Hepatocyte (in vitro differentiated cells): ENCODE results near the gene POU6F2.

Experiments used
- CTCF ChIP-seq: fragments of 200-600 bp; sonication (generic); IDR thresholded peaks from 2 replicates; pipeline ENCODE4 v1.5.1; 2016; ENCODE audit warnings: antibody characterized with exemption, mild to moderate bottlenecking; ENCODE audit not compliant: poor library complexity
- EZH2 ChIP-seq: fragments of 200-600 bp; sonication (generic); IDR thresholded peaks from 2 replicates; pipeline ENCODE4 v1.6.1; 2016; ENCODE audit warnings: antibody characterized with exemption, mild to moderate bottlenecking, borderline replicate concordance
- EZH2phosphoT487 ChIP-seq: fragments of 200-600 bp; sonication (generic); IDR thresholded peaks from one replicate; pipeline ENCODE4 v1.6.1; 2018; ENCODE audit warnings: antibody characterized with exemption, mild to moderate bottlenecking, low read depth, moderate library complexity; ENCODE audit not compliant: unreplicated experiment, severe bottlenecking

DNA sequence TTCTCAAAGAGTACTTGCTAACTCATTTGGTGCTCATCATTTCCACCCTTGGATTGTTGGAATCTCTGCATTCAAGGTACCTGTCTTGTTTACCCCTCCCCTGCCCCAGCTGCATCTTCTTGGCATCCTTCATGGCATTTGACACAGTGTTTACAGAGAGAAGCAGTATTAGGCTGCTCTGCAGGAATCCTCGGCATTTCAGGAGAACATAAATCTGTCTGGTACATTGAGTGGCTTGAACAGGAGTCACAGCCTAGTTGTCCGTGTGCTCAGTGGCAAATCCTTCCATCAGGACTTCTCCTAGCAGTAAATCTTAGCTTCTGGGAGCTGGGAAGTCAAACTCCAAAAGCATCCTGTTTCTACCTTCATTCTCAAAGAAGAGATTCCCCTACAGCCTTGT, 451.7 kb downstream of the POU6F2 start:
- TF ChIP-seq CTCF (no peak), EZH2 (no peak), EZH2phosphoT487 (no peak)
